Activated CD4-positive, alpha-beta T cell treated with anti-CD3 and anti-CD28 coated beads, Interleukin-2, amount 10 ng/mL, durations not matched to agents 7 days and 5 days (primary cell): ENCODE measurements around the gene OR5AN1. TPM values are rescaled to one million over a fixed set of nuclear protein-coding genes. Genes with fewer than 3 reads are reported as not detected.

ENCODE experiments used
- CTCF ChIA-PET: fragments of 350-600 bp; sonication (Branson Sonifier 250); formaldehyde crosslinking; loops from one replicate; lab custom pipeline; 2021; ENCODE audit warnings: antibody characterized with exemption; lab: Charles Lee
- POLR2A ChIA-PET: fragments of 350-600 bp; sonication (Branson Sonifier 250); formaldehyde crosslinking; loops from one replicate; lab custom pipeline; 2021; ENCODE audit warnings: antibody characterized with exemption; lab: Charles Lee
- DNase-seq: peaks from one replicate; pipeline ENCODE4 v3.0.0-alpha.2; 2020
- H3K27ac Mint-ChIP-seq: one replicate; pipeline ENCODE4 v1.8.0; 2021; ENCODE audit warnings: mild to moderate bottlenecking, moderate library complexity, mixed read lengths
- H3K27me3 Mint-ChIP-seq: one replicate; pipeline ENCODE4 v1.8.0; 2021; ENCODE audit warnings: mixed read lengths
- H3K36me3 Mint-ChIP-seq: one replicate; pipeline ENCODE4 v1.8.0; 2021; ENCODE audit warnings: low read depth, mixed read lengths
- H3K4me1 Mint-ChIP-seq: one replicate; pipeline ENCODE4 v1.8.0; 2021; ENCODE audit warnings: mixed read lengths
- H3K4me3 Mint-ChIP-seq: one replicate; pipeline ENCODE4 v1.8.0; 2021; ENCODE audit warnings: mild to moderate bottlenecking, moderate library complexity, mixed read lengths
- H3K9me3 Mint-ChIP-seq: one replicate; pipeline ENCODE4 v1.8.0; 2021; ENCODE audit warnings: mixed read lengths
- total RNA-seq, 2 experiments: library from RNA; stranded (reverse); gene quantifications; one replicate each; pipeline ENCODE4 v1.2.3, GENCODE V29; 2021

Gene OR5AN1
- total RNA-seq, 2 experiments from 2014 or later, result not detected

DNA sequence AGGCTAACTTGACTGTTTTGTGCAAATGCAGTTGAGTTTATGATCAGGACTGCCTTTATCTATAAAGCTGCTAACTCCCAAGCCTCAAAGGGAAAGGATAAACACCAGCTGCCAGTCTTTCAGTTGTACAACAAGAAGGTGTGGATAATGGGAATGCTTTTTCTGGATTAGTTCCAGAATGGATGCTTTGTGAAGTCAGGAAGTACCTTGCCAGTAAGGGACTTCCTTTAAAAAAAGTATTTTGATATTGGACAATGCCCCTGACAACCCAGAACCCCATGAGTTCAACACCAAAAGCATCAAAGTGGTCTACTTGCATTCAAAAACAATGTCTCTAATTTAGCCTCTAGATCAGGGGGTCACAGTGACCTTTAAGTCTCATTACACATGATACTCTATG lies 35.5 kb downstream of the OR5AN1 start:
- no peak overlapping the region for H3K27ac Mint-ChIP-seq
- no peaks in the 10 kb centered on the region for H3K36me3 Mint-ChIP-seq
- H3K4me3 Mint-ChIP-seq, result no peak overlapping the region
- peaks cover 6% of the 10 kb centered on the region for H3K9me3 Mint-ChIP-seq
- no peak for DNase-seq
- H3K27me3 Mint-ChIP-seq, result peaks cover 3% of the 10 kb centered on the region
- CTCF ChIA-PET, result no interaction called here
- H3K4me1 Mint-ChIP-seq, result no peaks in the 10 kb centered on the region
- POLR2A ChIA-PET, result no interaction called here

GRCh38 chr11:59400461-59401261 lies 42.0 kb downstream of the OR5AN1 start:
- no peak overlapping the region for H3K4me3 Mint-ChIP-seq
- H3K27ac Mint-ChIP-seq, result no peak overlapping the region
- ChIA-PET POLR2A (no interaction called here), CTCF (no interaction called here)
- peaks cover 17% of the 10 kb centered on the region for H3K9me3 Mint-ChIP-seq
- DNase-seq, result no peak
- no peaks in the 10 kb centered on the region for H3K36me3 Mint-ChIP-seq
- no peaks in the 10 kb centered on the region for H3K27me3 Mint-ChIP-seq
- no peaks in the 10 kb centered on the region for H3K4me1 Mint-ChIP-seq

DNA sequence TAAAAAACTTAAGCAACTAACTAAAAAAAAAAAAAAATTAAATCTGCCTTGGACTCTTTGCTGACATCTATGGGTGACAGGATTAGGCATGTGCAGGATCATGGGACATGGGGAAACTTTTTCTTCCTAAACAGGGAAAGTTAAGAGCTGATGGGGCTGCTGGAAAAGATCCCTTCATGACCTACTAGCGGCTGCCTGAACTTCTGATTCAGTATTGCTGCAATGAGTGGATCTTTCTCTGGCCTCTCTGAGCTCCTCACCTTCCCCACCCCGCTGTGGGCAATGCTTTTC lies 42.5 kb downstream of the OR5AN1 start:
- Mint-ChIP-seq H3K27ac (no peak overlapping the region), H3K4me1 (no peaks in the 10 kb centered on the region), H3K4me3 (no peak overlapping the region), H3K9me3 (peaks cover 21% of the 10 kb centered on the region), H3K27me3 (peaks cover 4% of the 10 kb centered on the region), H3K36me3 (no peaks in the 10 kb centered on the region)
- ChIA-PET POLR2A (no interaction called here), CTCF (interaction anchor here (1.0 kb wide), 1 partner anchor 49 kb away, joined by 3 read pairs; no protein-coding TSS in a partner anchor)
- DNase-seq, result no peak

GRCh38 chr11:59403546-59403945 lies 44.9 kb downstream of the OR5AN1 start:
- POLR2A ChIA-PET, result no interaction called here
- no peak overlapping the region for H3K27ac Mint-ChIP-seq

DNA sequence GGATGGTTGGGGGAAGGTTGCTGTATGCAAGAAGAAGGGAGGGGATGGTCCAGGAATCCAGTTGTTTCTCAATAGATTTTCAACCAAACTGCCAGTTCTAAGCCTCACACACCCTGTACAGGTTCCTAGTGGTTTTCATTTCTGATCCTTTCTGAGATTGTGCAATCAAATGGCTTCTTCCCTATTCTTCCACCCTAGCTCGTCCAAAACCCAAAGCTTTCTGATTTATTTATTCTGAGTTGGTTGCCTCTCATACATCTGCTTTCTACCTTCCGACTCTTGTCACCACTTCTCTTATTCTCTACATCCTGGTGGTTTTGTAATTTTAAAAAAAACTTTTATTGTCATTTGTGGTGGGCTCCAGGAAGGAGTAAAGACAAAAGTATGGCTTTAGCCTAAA lies 55.0 kb downstream of the OR5AN1 start:
- H3K27ac Mint-ChIP-seq, result no peak overlapping the region
- ChIA-PET POLR2A (no interaction called here), CTCF (no interaction called here)
- H3K36me3 Mint-ChIP-seq, result no peaks in the 10 kb centered on the region
- H3K9me3 Mint-ChIP-seq, result peaks cover 15% of the 10 kb centered on the region
- peaks cover 15% of the 10 kb centered on the region for H3K4me1 Mint-ChIP-seq
- H3K4me3 Mint-ChIP-seq, result no peak overlapping the region
- H3K27me3 Mint-ChIP-seq, result peaks cover 35% of the 10 kb centered on the region
- no peak for DNase-seq

More at GRCh38 chr11:59403546-59403945, 44.9 kb downstream of the OR5AN1 start:
- CTCF ChIA-PET, result no interaction called here
- H3K4me1 Mint-ChIP-seq, result no peaks in the 10 kb centered on the region
- H3K36me3 Mint-ChIP-seq, result no peaks in the 10 kb centered on the region
- peaks cover 4% of the 10 kb centered on the region for H3K27me3 Mint-ChIP-seq
- H3K9me3 Mint-ChIP-seq, result peaks cover 21% of the 10 kb centered on the region
- no peak overlapping the region for H3K4me3 Mint-ChIP-seq
- DNase-seq, result no peak

- ChIA-PET POLR2A (no interaction called here), CTCF (no interaction called here)
- Mint-ChIP-seq H3K27me3 (peaks cover 35% of the 10 kb centered on the region), H3K9me3 (peaks cover 4% of the 10 kb centered on the region), H3K27ac (no peak overlapping the region), H3K36me3 (no peaks in the 10 kb centered on the region), H3K4me1 (peaks cover 15% of the 10 kb centered on the region), H3K4me3 (no peak overlapping the region)
- no peak for DNase-seq
Observed at GRCh38 chr11:59415111-59415510, 56.4 kb downstream of the OR5AN1 start.

DNA sequence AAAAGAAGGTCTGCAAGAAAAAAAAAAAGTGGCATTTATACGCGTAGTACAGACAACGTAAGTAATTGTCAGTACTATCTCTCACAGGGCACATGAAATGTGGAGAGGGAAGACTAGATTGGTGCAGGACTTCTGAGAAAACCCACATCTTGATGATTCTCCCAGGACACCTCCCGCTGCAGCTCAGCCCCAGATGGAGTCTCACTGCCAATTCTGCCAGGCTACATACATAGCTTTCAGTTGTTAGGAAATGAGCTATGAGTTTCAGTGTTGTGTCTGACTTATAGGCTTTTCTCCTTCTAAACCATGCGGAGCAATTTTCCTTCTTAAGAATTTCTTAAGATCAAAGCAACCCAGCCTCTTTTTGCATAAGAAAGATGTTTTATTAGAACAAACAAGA lies 57.9 kb downstream of the OR5AN1 start:
- ChIA-PET CTCF (no interaction called here), POLR2A (no interaction called here)
- no peak for DNase-seq
- Mint-ChIP-seq H3K9me3 (no peaks in the 10 kb centered on the region), H3K4me1 (peaks cover 15% of the 10 kb centered on the region), H3K36me3 (no peaks in the 10 kb centered on the region), H3K4me3 (no peak overlapping the region), H3K27ac (no peak overlapping the region), H3K27me3 (peaks cover 38% of the 10 kb centered on the region)

- H3K27me3 Mint-ChIP-seq, result peaks cover 38% of the 10 kb centered on the region
- no peak overlapping the region for H3K4me3 Mint-ChIP-seq
- H3K27ac Mint-ChIP-seq, result no peak overlapping the region
- H3K9me3 Mint-ChIP-seq, result no peaks in the 10 kb centered on the region
- H3K4me1 Mint-ChIP-seq, result peaks cover 15% of the 10 kb centered on the region
- ChIA-PET POLR2A (no interaction called here), CTCF (no interaction called here)
- no peaks in the 10 kb centered on the region for H3K36me3 Mint-ChIP-seq
- no peak for DNase-seq
Observed at GRCh38 chr11:59417023-59417422, 58.3 kb downstream of the OR5AN1 start.

GRCh38 chr11:59418156-59418555 lies 59.5 kb downstream of the OR5AN1 start:
- DNase-seq, result no peak
- Mint-ChIP-seq H3K36me3 (no peaks in the 10 kb centered on the region), H3K9me3 (no peaks in the 10 kb centered on the region), H3K27ac (no peak overlapping the region), H3K27me3 (peaks cover 35% of the 10 kb centered on the region), H3K4me3 (no peak overlapping the region), H3K4me1 (peaks cover 24% of the 10 kb centered on the region)
- ChIA-PET CTCF (no interaction called here), POLR2A (no interaction called here)

Other genes starting within 250 kb of the OR5AN1 start
- 100 to 1,000 TPM; 208 to 258 TPM for gene FAM111A, start 216.0 kb upstream of the OR5AN1 start, total RNA-seq
- gene DTX4, start 186.8 kb upstream of the OR5AN1 start, total RNA-seq, result under 1 TPM; 0.62 to 0.69 TPM
- not detected for gene MPEG1, start 146.0 kb upstream of the OR5AN1 start, total RNA-seq
- gene OR5A2, start 67.5 kb downstream of the OR5AN1 start, total RNA-seq, result not detected
- not detected for gene OR5A1, start 77.6 kb downstream of the OR5AN1 start, total RNA-seq
- gene OR4D6, start 98.1 kb downstream of the OR5AN1 start, total RNA-seq, result not detected
- not detected for gene OR4D10, start 114.4 kb downstream of the OR5AN1 start, total RNA-seq
- gene OR4D11, start 144.7 kb downstream of the OR5AN1 start, total RNA-seq, result not detected
- not detected for gene OR4D9, start 152.6 kb downstream of the OR5AN1 start, total RNA-seq